A549 (cell line): ENCODE measurements around the gene MARK3. TPM values are rescaled to one million over a fixed set of nuclear protein-coding genes. Genes with fewer than 3 reads are reported as not detected.

Experiments used
- ATAC-seq, 2 experiments: fragments of 200-7000 bp in 1 of 2; fragments of >200 bp in 1 of 2; cut with Nextera tagmentation in 1 of 2; cut with Tn5 transposase in 1 of 2; 3 replicates each; pipeline versions ENCODE4 v1.8.0 to v1.9.1; 2018 to 2020; ENCODE audit warnings: mild to moderate bottlenecking in 1 of 2, moderate library complexity in 1 of 2
- CTCF ChIA-PET: fragments of 300-600 bp; sonication (Branson Sonifier 250); formaldehyde crosslinking; extraction: SDS; loops from one replicate; lab custom pipeline; 2021; ENCODE audit warnings: antibody characterized with exemption, inconsistent platforms; lab: Yijun Ruan, JAX
- POLR2A ChIA-PET: fragments of 350-600 bp; formaldehyde crosslinking; extraction: SDS; loops from one replicate; lab custom pipeline; 2021; ENCODE audit warnings: antibody characterized with exemption, inconsistent platforms; lab: Yijun Ruan, JAX
- DNase-seq, 2 experiments: peaks; one replicate each; pipeline versions ENCODE4 v3.0.0 to v3.0.0-alpha.2; 2011 to 2016; ENCODE audit warnings: low read depth in 1 of 2, low spot score in 1 of 2
- FAIRE-seq: peaks from 2 replicates; lab custom pipeline; 2011; peaks lifted over from hg19 to GRCh38; lab: Jason Lieb, UNC
- H3K27ac ChIP-seq, 2 experiments: fragments of >200 bp; sonication (Bioruptor Twin); formaldehyde crosslinking; 3 replicates each; pipeline ENCODE4 v1.5.1; 2016 to 2017
- H3K4me1 ChIP-seq: fragments of >200 bp; sonication (Bioruptor Twin); formaldehyde crosslinking; 3 replicates; pipeline ENCODE4 v1.6.1; 2016
- H3K4me2 ChIP-seq: fragments of >200 bp; sonication (Bioruptor Twin); formaldehyde crosslinking; 3 replicates; pipeline ENCODE4 v1.6.1; 2016
- H3K4me3 ChIP-seq: fragments of >200 bp; sonication (Bioruptor Twin); formaldehyde crosslinking; 3 replicates; pipeline ENCODE4 v1.5.1; 2016
- H3K9me3 ChIP-seq: fragments of >200 bp; sonication (Bioruptor Twin); formaldehyde crosslinking; 3 replicates; pipeline ENCODE4 v1.6.1; 2016
- CEBPB ChIP-seq, 2 experiments: fragments of >200 bp in 1 of 2; sonication (Bioruptor Twin) in 1 of 2; formaldehyde crosslinking in 1 of 2; IDR thresholded peaks; 2 replicates each; pipeline ENCODE4 v1.6.1; 2012 to 2016
- CTCF ChIP-seq: fragments of >200 bp; sonication (Bioruptor Twin); formaldehyde crosslinking; IDR thresholded peaks from 3 replicates; pipeline ENCODE4 v1.5.1; 2016
- EHF ChIP-seq: fragments of 250-450 bp; sonication (Bioruptor Pico); IDR thresholded peaks from 2 replicates; pipeline ENCODE4 v1.5.0; 2020; ENCODE audit warnings: mild to moderate bottlenecking
- EP300 ChIP-seq, 2 experiments: fragments of >200 bp; sonication (Bioruptor Twin); formaldehyde crosslinking; IDR thresholded peaks; 2 replicates in 1 of 2; 3 replicates in 1 of 2; pipeline ENCODE4 v1.6.1; 2016 to 2017
- FOSL2 ChIP-seq, 2 experiments: fragments of 450-650 bp in 1 of 2; fragments of >200 bp in 1 of 2; sonication (Bioruptor Twin) in 1 of 2; formaldehyde crosslinking; IDR thresholded peaks; 2 replicates each; pipeline versions ENCODE4 v1.5.0 to v1.6.1; 2016 to 2020; ENCODE audit warnings: mild to moderate bottlenecking in 1 of 2, moderate library complexity in 1 of 2
- HEYL ChIP-seq: fragments of 250-450 bp; sonication (Bioruptor Pico); IDR thresholded peaks from 2 replicates; pipeline ENCODE4 v1.8.0; 2021; ENCODE audit warnings: mild to moderate bottlenecking, moderate library complexity
- HMGXB4 ChIP-seq: fragments of 250-450 bp; sonication (Bioruptor Pico); IDR thresholded peaks from 2 replicates; pipeline ENCODE4 v1.5.0; 2021; ENCODE audit warnings: mild to moderate bottlenecking, moderate library complexity, borderline replicate concordance
- HOXB13 ChIP-seq: fragments of 250-450 bp; sonication (Bioruptor Pico); IDR thresholded peaks from 2 replicates; pipeline ENCODE4 v1.5.0; 2020; ENCODE audit warnings: low read depth, mild to moderate bottlenecking, moderate library complexity
- HOXB5 ChIP-seq: fragments of 250-450 bp; sonication (Bioruptor Pico); IDR thresholded peaks from 2 replicates; pipeline ENCODE4 v1.5.0; 2020; ENCODE audit warnings: mild to moderate bottlenecking, moderate library complexity
- KDM1A ChIP-seq: fragments of 200-600 bp; sonication (generic); IDR thresholded peaks from 2 replicates; pipeline ENCODE4 v1.6.1; 2016; ENCODE audit warnings: low read depth, mild to moderate bottlenecking
- KDM5A ChIP-seq: fragments of 200-600 bp; sonication (generic); IDR thresholded peaks from 2 replicates; pipeline ENCODE4 v1.6.1; 2016; ENCODE audit warnings: antibody characterized with exemption, mild to moderate bottlenecking
- NFE2L2 ChIP-seq: fragments of 150-350 bp; conservative IDR thresholded peaks from 2 replicates; pipeline ENCODE4 v1.6.1; 2014; ENCODE audit warnings: low read length
- NR3C1 ChIP-seq: fragments of >200 bp; sonication (Bioruptor Twin); formaldehyde crosslinking; IDR thresholded peaks from 3 replicates; pipeline ENCODE4 v1.6.1; 2017
- PHF8 ChIP-seq: fragments of 200-600 bp; sonication (generic); IDR thresholded peaks from 2 replicates; pipeline ENCODE4 v1.6.1; 2016; ENCODE audit warnings: low read depth, mild to moderate bottlenecking, antibody characterized with exemption, moderate library complexity, borderline replicate concordance
- RAD21 ChIP-seq, 2 experiments: fragments of >200 bp in 1 of 2; sonication (Bioruptor Twin) in 1 of 2; formaldehyde crosslinking in 1 of 2; IDR thresholded peaks in 1 of 2; conservative IDR thresholded peaks in 1 of 2; 2 replicates in 1 of 2; 3 replicates in 1 of 2; pipeline ENCODE4 v1.6.1; 2012 to 2018; ENCODE audit warnings: inconsistent platforms in 1 of 2
- RARB ChIP-seq: fragments of 250-450 bp; sonication (Bioruptor Pico); IDR thresholded peaks from 2 replicates; pipeline ENCODE4 v1.8.0; 2021; ENCODE audit warnings: mild to moderate bottlenecking, moderate library complexity
- SMC3 ChIP-seq: fragments of >200 bp; sonication (Bioruptor Twin); formaldehyde crosslinking; IDR thresholded peaks from 3 replicates; pipeline ENCODE4 v1.6.1; 2018; ENCODE audit warnings: inconsistent platforms
- ZC3H11A ChIP-seq: fragments of 450-650 bp; IDR thresholded peaks from 2 replicates; pipeline ENCODE4 v1.6.1; 2014; ENCODE audit warnings: antibody characterized with exemption, mild to moderate bottlenecking
- WGBS: methylation state at CpG from one replicate; pipeline ENCODE4 v1.1.6; 2017; ENCODE audit errors: missing lambda C conversion rate; 5-methylcytosine and 5-hydroxymethylcytosine counted together
- polyA plus RNA-seq, 4 experiments: library from polyadenylated mRNA; depleted of rRNA in 3 of 4; stranded (reverse); fragments of >200 nt; fragmentation: RNase III in 1 of 4; extraction: RNeasy Plus Mini Kit Qiagen cat#74134 plus additional on column Dnase treatment in 1 of 4; gene quantifications; 2 replicates in 3 of 4; 3 replicates in 1 of 4; pipeline ENCODE4 v1.2.3, GENCODE V29; 2011 to 2017
- TF ChIP-seq, protein P1 (sequence below): fragments of >200 bp; sonication (Bioruptor Twin); formaldehyde crosslinking; IDR thresholded peaks from 3 replicates; pipeline ENCODE4 v1.6.1; 2016

The MARK3 gene
- polyA plus RNA-seq, 2 of the 4 experiments (the other 2 are of a cell fraction) = 59.7 to 97.6 TPM

GRCh38 chr14:103391048-103391447 is 5.8 kb downstream of the MARK3 start:
- H3K9me3 ChIP-seq = no peaks in the 10 kb centered on the region
- DNase-seq (peak; percentile 41 to 74), FAIRE-seq (peak; percentile 39), ATAC-seq (peak; percentile 70 to 78)
- POLR2A ChIA-PET = interaction anchor here (0.7 to 1.7 kb wide), 2 partner anchors 57 to 96 kb away, joined by 5 to 9 read pairs; partner anchors contain the start of gene EIF5
- no peak overlapping the region for H3K4me3 ChIP-seq
- 0 out of 3 replicates have a peak overlapping the region, but pooled peaks have one; percentile 13 for H3K4me2 ChIP-seq
- WGBS = 5% methylated on average over 4 of the region's 4 CpGs
- no peak overlapping the region for H3K27ac ChIP-seq
- peaks cover 50% of the 10 kb centered on the region for H3K4me1 ChIP-seq
- TF ChIP-seq HOXB5 (CRISPR knock-in tag) = no peak
- no peak for TF ChIP-seq ZC3H11A
- TF ChIP-seq SMC3 = peak; percentile 57; the same call in 2 of the 3 replicates
- TF ChIP-seq KDM5A = no peak
- TF ChIP-seq PHF8 = no peak
- peak; percentile 59 to 70 for TF ChIP-seq RAD21 (conservative IDR thresholded peaks at IDR 0.05 in 1 of 2, IDR thresholded peaks at IDR 0.05 in 1 of 2)
- TF ChIP-seq HMGXB4 (CRISPR knock-in tag) = no peak
- TF ChIP-seq CTCF = peak; percentile 98
- no peak for TF ChIP-seq HOXB13 (CRISPR knock-in tag)
- no peak for TF ChIP-seq NFE2L2
- no peak for TF ChIP-seq NR3C1
- TF ChIP-seq CEBPB (IDR thresholded peaks at IDR 0.05) = 0 out of 4 replicates have a peak, but pooled peaks of 1 of the 2 experiments have one; percentile 11
- TF ChIP-seq EP300 (IDR thresholded peaks at IDR 0.05) = no peak
- CTCF ChIA-PET = interaction anchor here (0.6 to 5.7 kb wide), 45 partner anchors 9 to 608 kb away, joined by 3 to 94 read pairs (median 5); partner anchors contain the start of genes CKB and MARK3

GRCh38 chr14:103392106-103392505 is 6.9 kb downstream of the MARK3 start:
- POLR2A ChIA-PET = interaction anchor here (1.5 kb wide), 1 partner anchor 58 kb away, joined by 9 read pairs; the partner anchor contains the start of gene EIF5
- ATAC-seq = no peak
- CTCF ChIA-PET = interaction anchor here (0.6 to 5.7 kb wide), 13 partner anchors 11 to 1056 kb away, joined by 3 to 94 read pairs (median 6); partner anchors contain the start of genes EIF5 and MARK3
- 90% methylated on average over 5 of the region's 5 CpGs for WGBS
- no peak for TF ChIP-seq EHF (CRISPR knock-in tag)
- TF ChIP-seq RARB = no peak
- TF ChIP-seq KDM1A = no peak
- TF ChIP-seq, protein P1, sequence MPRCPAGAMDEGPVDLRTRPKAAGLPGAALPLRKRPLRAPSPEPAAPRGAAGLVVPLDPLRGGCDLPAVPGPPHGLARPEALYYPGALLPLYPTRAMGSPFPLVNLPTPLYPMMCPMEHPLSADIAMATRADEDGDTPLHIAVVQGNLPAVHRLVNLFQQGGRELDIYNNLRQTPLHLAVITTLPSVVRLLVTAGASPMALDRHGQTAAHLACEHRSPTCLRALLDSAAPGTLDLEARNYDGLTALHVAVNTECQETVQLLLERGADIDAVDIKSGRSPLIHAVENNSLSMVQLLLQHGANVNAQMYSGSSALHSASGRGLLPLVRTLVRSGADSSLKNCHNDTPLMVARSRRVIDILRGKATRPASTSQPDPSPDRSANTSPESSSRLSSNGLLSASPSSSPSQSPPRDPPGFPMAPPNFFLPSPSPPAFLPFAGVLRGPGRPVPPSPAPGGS = no peak
- TF ChIP-seq HEYL = no peak
- no peak for TF ChIP-seq SMC3
- TF ChIP-seq FOSL2 (IDR thresholded peaks at IDR 0.05) = no peak
- TF ChIP-seq FOSL2 (CRISPR knock-in tag; IDR thresholded peaks at IDR 0.05) = no peak
- Histone ChIP-seq H3K4me2 (no peak overlapping the region), H3K4me1 (peaks cover 54% of the 10 kb centered on the region), H3K27ac (no peak overlapping the region), H3K9me3 (no peaks in the 10 kb centered on the region), H3K4me3 (no peak overlapping the region)
- no peak for DNase-seq
- no peak for FAIRE-seq
